GM18907 (cell line): ENCODE data around the gene CD46.
A peak's percentile ranks its signal among the peaks of the same experiment; 100 is the strongest.

Source experiments
- ATAC-seq: cut with Tn5 transposase; IDR thresholded peaks from one replicate; pipeline ENCODE4 v1.9.1; 2021; ENCODE audit warnings: mild to moderate bottlenecking, moderate library complexity; ENCODE audit not compliant: unreplicated experiment

Gene CD46

GRCh38 chr1:207826557-207827487, 75.0 kb downstream of the CD46 start:
- ATAC-seq = no peak

- no peak for ATAC-seq
Measured at GRCh38 chr1:207827488-207827830, 75.6 kb downstream of the CD46 start.

GRCh38 chr1:207828046-207828445, 76.2 kb downstream of the CD46 start:
- ATAC-seq = no peak

GRCh38 chr1:207828485-207829158, 76.8 kb downstream of the CD46 start:
- peak; percentile 29 for ATAC-seq

- ATAC-seq = no peak
Measured at GRCh38 chr1:207829576-207829975, 77.7 kb downstream of the CD46 start.

- no peak for ATAC-seq
Measured at GRCh38 chr1:207830788-207831187, 78.9 kb downstream of the CD46 start.

GRCh38 chr1:207831517-207832327, 79.9 kb downstream of the CD46 start:
- ATAC-seq = peak; percentile 86

GRCh38 chr1:207832796-207833195, 80.9 kb downstream of the CD46 start:
- ATAC-seq = no peak

GRCh38 chr1:207833381-207833780, 81.5 kb downstream of the CD46 start:
- no peak for ATAC-seq

- no peak for ATAC-seq
Measured at GRCh38 chr1:207833956-207834660, 82.3 kb downstream of the CD46 start.

- ATAC-seq = no peak
Measured at GRCh38 chr1:207835958-207836357, 84.1 kb downstream of the CD46 start.

- no peak for ATAC-seq
Measured at GRCh38 chr1:207836591-207837347, 84.9 kb downstream of the CD46 start.

- ATAC-seq = no peak
Measured at GRCh38 chr1:207837673-207838072, 85.8 kb downstream of the CD46 start.

GRCh38 chr1:207838156-207839082, 86.6 kb downstream of the CD46 start:
- ATAC-seq = no peak

GRCh38 chr1:207839083-207839413, 87.2 kb downstream of the CD46 start:
- ATAC-seq = no peak

- ATAC-seq = no peak
Measured at GRCh38 chr1:207840380-207840779, 88.5 kb downstream of the CD46 start.

- ATAC-seq = no peak
Measured at GRCh38 chr1:207841293-207841692, 89.4 kb downstream of the CD46 start.

- no peak for ATAC-seq
Measured at GRCh38 chr1:207841901-207842300, 90.0 kb downstream of the CD46 start.

GRCh38 chr1:207842506-207842905, 90.7 kb downstream of the CD46 start:
- no peak for ATAC-seq
